H1 (cell line): ENCODE results near the gene ACSF2. TPM values are rescaled to one million over a fixed set of nuclear protein-coding genes. Genes with fewer than 3 reads are reported as not detected.

Source experiments
- CTCF ChIA-PET: fragments of 300-600 bp; sonication (Branson Sonifier 250); formaldehyde crosslinking; loops from one replicate; lab custom pipeline; 2021; ENCODE audit not compliant: partially characterized antibody; lab: Charles Lee
- POLR2A ChIA-PET: fragments of 300-600 bp; sonication (Branson Sonifier 250); formaldehyde crosslinking; loops from one replicate; lab custom pipeline; 2021; ENCODE audit warnings: inconsistent platforms; ENCODE audit not compliant: partially characterized antibody; lab: Charles Lee
- DNase-seq, 2 experiments: peaks; one replicate each; pipeline versions ENCODE4 v3.0.0 to v3.0.0-alpha.2; 2010 to 2022; ENCODE audit warnings: low spot score in 2 of 2, low read depth in 1 of 2, mixed read lengths in 1 of 2
- FAIRE-seq: peaks from 2 replicates; lab custom pipeline; 2011; peaks lifted over from hg19 to GRCh38; lab: Jason Lieb, UNC
- H2AFZ ChIP-seq: 2 replicates; pipeline ENCODE4 v1.8.1; 2012; ENCODE audit warnings: low read length, inconsistent platforms
- H2AK5ac ChIP-seq: 2 replicates; pipeline ENCODE4 v1.6.1; 2013; ENCODE audit warnings: low read depth, low read length
- H2BK120ac ChIP-seq: replicated peaks from 2 replicates; pipeline ENCODE3; 2013; ENCODE audit warnings: low read depth, low read length, inconsistent platforms
- H2BK12ac ChIP-seq: 2 replicates; pipeline ENCODE4 v1.6.1; 2013; ENCODE audit warnings: low read depth, low read length
- H2BK15ac ChIP-seq: 2 replicates; pipeline ENCODE4 v1.6.1; 2013; ENCODE audit warnings: low read length
- H2BK20ac ChIP-seq: 2 replicates; pipeline ENCODE4 v1.6.1; 2013; ENCODE audit warnings: low read length
- H2BK5ac ChIP-seq: 2 replicates; pipeline ENCODE4 v1.6.1; 2013; ENCODE audit warnings: low read depth, low read length
- H3K14ac ChIP-seq: 2 replicates; pipeline ENCODE4 v1.6.1; 2013; ENCODE audit warnings: inconsistent platforms; ENCODE audit not compliant: insufficient read length
- H3K18ac ChIP-seq: 2 replicates; pipeline ENCODE4 v1.6.1; 2013; ENCODE audit warnings: low read length; ENCODE audit errors: extremely low read depth
- H3K23ac ChIP-seq: 2 replicates; pipeline ENCODE4 v1.6.1; 2013; ENCODE audit warnings: inconsistent platforms; ENCODE audit not compliant: insufficient read length
- H3K23me2 ChIP-seq: 2 replicates; pipeline ENCODE4 v1.6.1; 2013; ENCODE audit warnings: low read depth, low read length
- H3K27ac ChIP-seq: 2 replicates; pipeline ENCODE4 v1.6.1; 2011; ENCODE audit warnings: low read depth, low read length, inconsistent platforms
- H3K27me3 ChIP-seq, 4 experiments: replicated peaks in 1 of 4; 1 replicate in 1 of 4; 2 replicates in 3 of 4; pipeline versions ENCODE4 v1.6.1 to v1.8.1; 2011 to 2013; ENCODE audit warnings: low read length in 3 of 4, mild to moderate bottlenecking in 3 of 4, inconsistent platforms in 2 of 4, mixed read lengths in 2 of 4, moderate library complexity in 1 of 4; ENCODE audit not compliant: control insufficient read depth in 3 of 4, insufficient read depth in 3 of 4; ENCODE audit errors: extremely low read depth in 1 of 4
- H3K36me3 ChIP-seq, 4 experiments: 2 replicates each; pipeline versions ENCODE4 v1.6.1 to v1.8.1; 2011 to 2013; ENCODE audit warnings: mild to moderate bottlenecking in 4 of 4, low read length in 3 of 4, moderate library complexity in 2 of 4, control low read depth in 1 of 4, inconsistent platforms in 1 of 4; ENCODE audit not compliant: insufficient read depth in 4 of 4, control insufficient read depth in 2 of 4
- H3K4ac ChIP-seq: replicated peaks from 2 replicates; pipeline ENCODE3; 2013; ENCODE audit warnings: low read length, low read depth, mixed read lengths, inconsistent platforms; ENCODE audit not compliant: insufficient read length
- H3K4me1 ChIP-seq, 4 experiments: replicated peaks in 1 of 4; 1 replicate in 1 of 4; 2 replicates in 3 of 4; pipeline versions ENCODE4 v1.6.1 to v1.8.1; 2011 to 2013; ENCODE audit warnings: low read length in 3 of 4, inconsistent platforms in 2 of 4, mixed read lengths in 1 of 4; ENCODE audit not compliant: insufficient read depth in 4 of 4, control insufficient read depth in 3 of 4
- H3K4me2 ChIP-seq, 2 experiments: 2 replicates each; pipeline versions ENCODE4 v1.6.1 to v1.8.1; 2011 to 2013; ENCODE audit warnings: low read depth in 2 of 2, low read length in 2 of 2, control low read depth in 1 of 2, inconsistent platforms in 1 of 2, mild to moderate bottlenecking in 1 of 2; ENCODE audit not compliant: insufficient read depth in 1 of 2
- H3K4me3 ChIP-seq, 4 experiments: fragments of 200-600, 300-600 bp in 1 of 4; sonication (generic), shearing (Covaris generic), sonication (Bioruptor Twin) in 1 of 4; 2 replicates each; pipeline versions ENCODE4 v1.5.1 to v1.8.1; 2011 to 2016; ENCODE audit warnings: low read length in 4 of 4, low read depth in 3 of 4, control low read depth in 2 of 4, inconsistent platforms in 2 of 4, mild to moderate bottlenecking in 2 of 4, mixed read lengths in 1 of 4, moderate library complexity in 1 of 4; ENCODE audit not compliant: insufficient read depth in 2 of 4; ENCODE audit errors: extremely low read depth in 1 of 4
- H3K56ac ChIP-seq: replicated peaks from 2 replicates; pipeline ENCODE3; 2013; ENCODE audit warnings: low read depth, mild to moderate bottlenecking, mixed read lengths, low read length, inconsistent platforms; ENCODE audit not compliant: insufficient read length
- H3K79me1 ChIP-seq: 2 replicates; pipeline ENCODE4 v1.6.1; 2013; ENCODE audit warnings: low read depth, low read length, control low read depth
- H3K79me2 ChIP-seq, 2 experiments: 2 replicates each; pipeline versions ENCODE4 v1.6.1 to v1.8.1; 2012 to 2013; ENCODE audit warnings: low read length in 2 of 2, mild to moderate bottlenecking in 2 of 2, inconsistent platforms in 1 of 2; ENCODE audit not compliant: insufficient read depth in 2 of 2, control insufficient read depth in 1 of 2
- H3K9ac ChIP-seq, 4 experiments: replicated peaks in 1 of 4; 1 replicate in 1 of 4; 2 replicates in 3 of 4; pipeline versions ENCODE4 v1.6.1 to v1.8.1; 2011 to 2013; ENCODE audit warnings: low read depth in 3 of 4, low read length in 3 of 4, control low read depth in 2 of 4, mild to moderate bottlenecking in 2 of 4, moderate library complexity in 2 of 4, inconsistent platforms in 1 of 4; ENCODE audit errors: extremely low read depth in 1 of 4
- H3K9me3 ChIP-seq, 2 experiments: 2 replicates each; pipeline versions ENCODE4 v1.6.1 to v1.8.1; 2012 to 2013; ENCODE audit warnings: mild to moderate bottlenecking in 2 of 2, moderate library complexity in 2 of 2, control low read depth in 1 of 2, inconsistent platforms in 1 of 2, low read depth in 1 of 2, low read length in 1 of 2, mixed read lengths in 1 of 2; ENCODE audit not compliant: insufficient read depth in 2 of 2
- H4K20me1 ChIP-seq, 2 experiments: replicated peaks in 1 of 2; 2 replicates each; pipeline versions ENCODE3 to v1.8.1; 2011 to 2013; ENCODE audit warnings: inconsistent platforms in 2 of 2, low read length in 2 of 2, mild to moderate bottlenecking in 1 of 2; ENCODE audit not compliant: insufficient read depth in 2 of 2, control insufficient read depth in 1 of 2
- H4K5ac ChIP-seq: 2 replicates; pipeline ENCODE4 v1.6.1; 2013; ENCODE audit warnings: low read length, low read depth, mixed read lengths, inconsistent platforms; ENCODE audit not compliant: insufficient read length
- H4K8ac ChIP-seq: 2 replicates; pipeline ENCODE4 v1.8.0; 2013; ENCODE audit warnings: mild to moderate bottlenecking, moderate library complexity, low read length, inconsistent platforms; ENCODE audit not compliant: insufficient read depth; ENCODE audit errors: extremely low read depth
- H4K91ac ChIP-seq: replicated peaks from 2 replicates; pipeline ENCODE3; 2013; ENCODE audit warnings: low read length, mixed read lengths, inconsistent platforms; ENCODE audit not compliant: insufficient read length
- CBX8 ChIP-seq: fragments of 300-800, 300-1000 bp; sonication (generic); IDR thresholded peaks from 2 replicates; pipeline ENCODE4 v1.7.1; 2016; ENCODE audit warnings: low read depth, low read length, borderline replicate concordance
- CTBP2 ChIP-seq: IDR thresholded peaks from 2 replicates; pipeline ENCODE4 v1.7.0; 2011; ENCODE audit warnings: borderline replicate concordance, mild to moderate bottlenecking, moderate library complexity, mixed read lengths, low read length; ENCODE audit not compliant: insufficient read depth, insufficient read length
- EZH2 ChIP-seq: fragments of 200-600 bp; sonication (generic); IDR thresholded peaks from 2 replicates; pipeline ENCODE4 v1.7.1; 2012; ENCODE audit warnings: low read depth, mild to moderate bottlenecking, moderate library complexity, low read length, inconsistent platforms; ENCODE audit not compliant: severe bottlenecking
- GTF2F1 ChIP-seq: IDR thresholded peaks from 2 replicates; pipeline ENCODE4 v1.6.1; 2012; ENCODE audit warnings: low read depth, low read length, improper control_type of control experiment, borderline replicate concordance
- HDAC2 ChIP-seq, 2 experiments: fragments of 300-600 bp in 1 of 2; sonication (generic) in 1 of 2; IDR thresholded peaks; 2 replicates each; pipeline ENCODE4 v1.6.1; 2011 to 2012; ENCODE audit warnings: low read depth in 2 of 2, low read length in 2 of 2, mild to moderate bottlenecking in 2 of 2, moderate library complexity in 2 of 2, borderline replicate concordance in 1 of 2, inconsistent platforms in 1 of 2
- JUND ChIP-seq: IDR thresholded peaks from 2 replicates; pipeline ENCODE4 v1.6.1; 2011; ENCODE audit warnings: mild to moderate bottlenecking, improper control_type of control experiment, low read length
- KDM1A ChIP-seq: fragments of 200-600, 300-600 bp; sonication (generic); IDR thresholded peaks from 2 replicates; pipeline ENCODE4 v1.7.1; 2016; ENCODE audit warnings: mild to moderate bottlenecking, low read length, borderline replicate concordance
- KDM5A ChIP-seq: fragments of 200-600 bp; IDR thresholded peaks from 2 replicates; pipeline ENCODE4 v1.7.1; 2012; ENCODE audit warnings: mild to moderate bottlenecking, low read length, inconsistent platforms, mixed read lengths
- SP2 ChIP-seq: IDR thresholded peaks from 2 replicates; pipeline ENCODE4 v1.6.1; 2012; ENCODE audit warnings: mild to moderate bottlenecking, low read length, inconsistent platforms
- SP4 ChIP-seq: IDR thresholded peaks from 2 replicates; pipeline ENCODE4 v1.6.1; 2012; ENCODE audit warnings: low read length, inconsistent platforms
- TAF1 ChIP-seq: IDR thresholded peaks from 2 replicates; pipeline ENCODE4 v1.6.1; 2011; ENCODE audit warnings: mild to moderate bottlenecking, low read depth, low read length
- WGBS, 2 experiments: shearing (Covaris generic) in 1 of 2; methylation state at CpG; one replicate each; pipeline versions ENCODE4 v1.1.6 to v1.1.7; 2013 to 2015; ENCODE audit warnings: low lambda C conversion rate in 2 of 2, mixed read lengths in 2 of 2, inconsistent platforms in 1 of 2, low coverage in 1 of 2, missing lambda C conversion rate in 1 of 2; ENCODE audit not compliant: insufficient replicate concordance in 2 of 2, insufficient coverage in 1 of 2, insufficient read length in 1 of 2; ENCODE audit errors: extremely low coverage in 1 of 2, missing lambda C conversion rate in 1 of 2; 5-methylcytosine and 5-hydroxymethylcytosine counted together
- polyA plus RNA-seq, 7 experiments: library from polyadenylated mRNA; depleted of rRNA in 3 of 7; stranded (reverse) in 5 of 7; unstranded in 2 of 7; fragments of >200 nt in 5 of 7; fragments of 200-250 nt in 2 of 7; gene quantifications; 1 replicate in 5 of 7; 2 replicates in 1 of 7; 4 replicates in 1 of 7; pipeline versions ENCODE4 v1.2.1 to v1.2.3, GENCODE V29; 2011 to 2013; ENCODE audit warnings: missing spikeins in 2 of 7, mixed read lengths in 2 of 7
- total RNA-seq: library from RNA; stranded (reverse); fragmentation: NEBNext Ultra II Directional; extraction: Animal tissue kit (Norgen Biotek cat#: 25700); gene quantifications from 2 replicates; pipeline ENCODE4 v1.2.1, GENCODE V29; 2021

Gene ACSF2
- total and polyA plus RNA-seq, 2 of the 8 experiments (the other 6 are each of a cell fraction or from before 2014, with no cell fraction given) = 14.5 to 16.3 TPM

DNA sequence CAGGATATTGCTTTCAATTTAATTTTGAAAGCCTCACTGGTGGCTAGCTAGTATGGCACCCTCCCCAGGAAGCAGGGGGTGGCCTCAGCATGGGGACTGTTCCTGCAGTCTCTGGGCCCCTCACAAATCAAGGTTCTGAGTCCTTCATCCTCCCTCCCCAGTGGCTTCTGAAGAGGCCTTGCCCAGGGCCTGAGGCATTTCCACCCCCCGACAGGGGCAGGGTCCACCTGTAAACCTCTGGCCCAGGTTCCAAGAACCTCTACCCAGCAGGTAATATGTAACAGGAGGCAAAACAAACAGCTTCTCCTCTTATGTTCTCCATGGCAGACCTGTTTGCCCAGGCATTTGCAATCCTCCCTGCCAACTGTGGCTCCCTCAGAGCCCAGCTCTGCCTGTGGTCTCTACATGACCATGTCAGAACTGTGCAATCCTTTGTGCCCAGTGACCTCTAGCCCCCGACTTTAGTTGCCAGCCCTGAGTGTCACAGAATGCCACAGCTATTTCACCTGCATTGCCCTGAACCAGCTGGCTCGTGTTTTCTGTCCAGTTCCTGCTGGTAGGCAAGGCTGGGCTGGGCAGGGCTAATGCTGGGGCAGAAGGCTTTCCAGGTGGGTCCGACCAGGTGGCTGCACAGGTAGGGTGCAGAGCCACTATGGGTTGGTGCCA is 14.3 kb downstream of the ACSF2 start:
- Histone ChIP-seq H2BK20ac (no peak overlapping the region), H3K79me1 (no peaks in the 10 kb centered on the region; the same call in 1 of the 2 replicates), H3K4me2 (no peak overlapping the region; a peak in 1 of 4 replicates), H4K8ac (no peak overlapping the region), H4K5ac (no peak overlapping the region), H4K20me1 (no peaks in the 10 kb centered on the region), H2BK120ac (no peak overlapping the region), H2BK15ac (no peak overlapping the region), H3K9ac (no peak overlapping the region), H3K23me2 (no peaks in the 10 kb centered on the region; the same call in 1 of the 2 replicates), H3K79me2 (no peaks in the 10 kb centered on the region), H2BK5ac (no peak overlapping the region), H3K36me3 (no peaks in the 10 kb centered on the region), H3K4me3 (no peak overlapping the region), H4K91ac (peak overlapping the region; percentile 15), H2BK12ac (no peak overlapping the region), H2AFZ (no peak overlapping the region), H2AK5ac (0 out of 2 replicates have a peak overlapping the region, but pooled peaks have one; percentile 53), H3K4me1 (peaks cover 0 to 6% (median 0%) of the 10 kb centered on the region in 4 experiments; a peak in 2 of 7 replicates), H3K23ac (no peak overlapping the region), H3K18ac (no peak overlapping the region), H3K56ac (no peak overlapping the region), H3K4ac (no peak overlapping the region), H3K9me3 (no peaks in the 10 kb centered on the region), H3K27ac (no peak overlapping the region; the same call in none of the 2 replicates), H3K14ac (no peak overlapping the region), H3K27me3 (no peaks in the 10 kb centered on the region; a peak in 1 of 7 replicates)
- CTCF ChIA-PET = interaction anchor here (0.9 to 2.7 kb wide), 5 partner anchors 10 to 79 kb away, joined by 3 to 7 read pairs (median 5); partner anchors contain the start of gene RSAD1
- FAIRE-seq = no peak
- POLR2A ChIA-PET = interaction anchor here (0.6 to 1.4 kb wide), 2 partner anchors 9 to 67 kb away, joined by 3 read pairs; partner anchors contain the start of gene EME1
- no peak for DNase-seq
- 89% methylated on average over 4 of the region's 4 CpGs; no CpG with 5 or more reads in 1 of the 2 experiments for WGBS, 2 experiments
- TF ChIP-seq HDAC2 (IDR thresholded peaks at IDR 0.05; ENCODE audit: borderline replicate concordance in 1 of 2, low read depth in 2 of 2, low read length in 2 of 2) (no peak), TAF1 (no peak), KDM1A (no peak), SP4 (no peak), CTBP2 (no peak), EZH2 (no peak), JUND (no peak), SP2 (no peak), KDM5A (no peak), CBX8 (no peak), GTF2F1 (no peak)
